Mammary epithelial cell (primary cell): ENCODE measurements around the gene GADD45G.

Source experiments
- CTCF ChIP-seq, 2 donors: IDR thresholded peaks in 1 of 2; conservative IDR thresholded peaks in 1 of 2; 2 replicates each; pipeline ENCODE4 v1.5.1; 2011 to 2012; ENCODE audit warnings: inconsistent platforms in 2 of 2, low read length in 2 of 2, mild to moderate bottlenecking in 2 of 2, control low read depth in 1 of 2, low read depth in 1 of 2; ENCODE audit not compliant: insufficient read depth in 1 of 2; ENCODE audit errors: extremely low read depth in 1 of 2
- EZH2 ChIP-seq: IDR thresholded peaks from 2 replicates; pipeline ENCODE4 v1.6.1; 2012; ENCODE audit warnings: low read length, inconsistent platforms, borderline replicate concordance

DNA sequence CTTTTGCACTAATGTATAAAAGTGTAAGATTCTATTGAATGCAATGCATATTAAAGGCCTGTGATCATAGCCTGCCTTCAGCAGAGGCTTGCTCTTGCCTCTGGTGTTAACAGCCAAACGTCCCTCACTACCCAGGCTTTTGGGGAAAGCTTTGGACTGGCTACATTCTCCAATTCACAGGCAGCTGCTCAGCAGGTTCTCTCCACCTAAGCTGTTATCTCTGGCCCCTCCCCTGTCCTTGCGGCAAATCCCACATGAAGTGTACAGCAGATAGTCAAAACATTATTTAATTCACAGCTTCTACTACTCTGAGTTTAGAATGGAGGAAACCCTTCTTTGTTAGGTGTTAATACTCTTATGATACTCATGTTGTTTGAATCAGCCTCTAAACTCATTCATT is 45.9 kb upstream of the GADD45G start:
- no peak for TF ChIP-seq CTCF (conservative IDR thresholded peaks at IDR 0.05 in 1 of 2, IDR thresholded peaks at IDR 0.05 in 1 of 2; ENCODE audit: extremely low read depth in 1 of 2, insufficient read depth in 1 of 2, low read depth in 1 of 2, low read length in 2 of 2)
- no peak for TF ChIP-seq EZH2
